Measurements from ENCODE around the gene PEPD. TPM values are rescaled to one million over a fixed set of nuclear protein-coding genes. Genes with fewer than 3 reads are reported as not detected.
A peak's percentile ranks its signal among the peaks of the same experiment; 100 is the strongest.

Gene PEPD
- total RNA-seq, 1 experiment from 2014 or later: 83.1 TPM

DNA sequence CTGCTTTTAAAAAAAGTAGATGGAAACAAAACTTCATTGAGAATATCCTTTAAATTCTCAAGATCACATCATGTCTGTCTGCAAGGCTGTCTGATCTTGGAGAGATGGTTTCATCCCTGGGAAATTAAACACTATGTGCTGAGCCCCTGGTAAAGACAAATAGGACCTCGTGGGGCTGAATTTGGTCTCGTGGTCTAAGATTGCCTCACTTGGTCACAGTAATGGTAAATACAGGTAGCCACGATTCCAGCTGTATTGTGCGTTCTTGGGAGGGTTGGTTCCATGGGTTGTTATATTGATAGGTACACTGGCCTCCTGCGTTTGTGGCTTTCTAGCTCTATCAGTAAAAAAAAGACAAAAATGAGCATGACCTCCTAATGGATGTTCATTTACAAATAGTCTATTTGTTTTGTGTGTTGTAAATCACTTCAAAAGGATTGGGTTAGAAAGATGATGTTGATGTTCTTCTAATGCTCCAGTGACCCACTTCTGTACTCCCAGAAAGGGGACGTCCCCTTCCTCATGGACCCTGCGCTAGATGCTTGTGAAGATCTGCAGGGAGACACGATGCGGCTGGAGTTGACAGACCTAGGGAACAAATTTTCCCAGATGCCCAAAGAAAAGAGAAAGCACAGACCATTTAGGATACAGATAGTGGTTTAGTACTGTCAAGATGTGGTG lies 146.3 kb downstream of the PEPD start (continued):
- TF ChIP-seq, protein P1, sequence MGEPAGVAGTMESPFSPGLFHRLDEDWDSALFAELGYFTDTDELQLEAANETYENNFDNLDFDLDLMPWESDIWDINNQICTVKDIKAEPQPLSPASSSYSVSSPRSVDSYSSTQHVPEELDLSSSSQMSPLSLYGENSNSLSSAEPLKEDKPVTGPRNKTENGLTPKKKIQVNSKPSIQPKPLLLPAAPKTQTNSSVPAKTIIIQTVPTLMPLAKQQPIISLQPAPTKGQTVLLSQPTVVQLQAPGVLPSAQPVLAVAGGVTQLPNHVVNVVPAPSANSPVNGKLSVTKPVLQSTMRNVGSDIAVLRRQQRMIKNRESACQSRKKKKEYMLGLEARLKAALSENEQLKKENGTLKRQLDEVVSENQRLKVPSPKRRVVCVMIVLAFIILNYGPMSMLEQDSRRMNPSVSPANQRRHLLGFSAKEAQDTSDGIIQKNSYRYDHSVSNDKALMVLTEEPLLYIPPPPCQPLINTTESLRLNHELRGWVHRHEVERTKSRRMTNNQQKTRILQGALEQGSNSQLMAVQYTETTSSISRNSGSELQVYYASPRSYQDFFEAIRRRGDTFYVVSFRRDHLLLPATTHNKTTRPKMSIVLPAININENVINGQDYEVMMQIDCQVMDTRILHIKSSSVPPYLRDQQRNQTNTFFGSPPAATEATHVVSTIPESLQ (CRISPR knock-in tag; IDR thresholded peaks at IDR 0.05): no peak
- TF ChIP-seq HMGA2 (CRISPR knock-in tag; IDR thresholded peaks at IDR 0.05): no peak
- TF ChIP-seq, protein P2, sequence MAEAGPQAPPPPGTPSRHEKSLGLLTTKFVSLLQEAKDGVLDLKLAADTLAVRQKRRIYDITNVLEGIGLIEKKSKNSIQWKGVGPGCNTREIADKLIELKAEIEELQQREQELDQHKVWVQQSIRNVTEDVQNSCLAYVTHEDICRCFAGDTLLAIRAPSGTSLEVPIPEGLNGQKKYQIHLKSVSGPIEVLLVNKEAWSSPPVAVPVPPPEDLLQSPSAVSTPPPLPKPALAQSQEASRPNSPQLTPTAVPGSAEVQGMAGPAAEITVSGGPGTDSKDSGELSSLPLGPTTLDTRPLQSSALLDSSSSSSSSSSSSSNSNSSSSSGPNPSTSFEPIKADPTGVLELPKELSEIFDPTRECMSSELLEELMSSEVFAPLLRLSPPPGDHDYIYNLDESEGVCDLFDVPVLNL (CRISPR knock-in tag; IDR thresholded peaks at IDR 0.05; ENCODE audit: borderline replicate concordance, low read depth): no peak
- TF ChIP-seq ELF4 (CRISPR knock-in tag; IDR thresholded peaks at IDR 0.05; ENCODE audit: low read depth): no peak
- no peak for TF ChIP-seq TEAD1 (CRISPR knock-in tag; IDR thresholded peaks at IDR 0.05)
- TF ChIP-seq, protein P3, sequence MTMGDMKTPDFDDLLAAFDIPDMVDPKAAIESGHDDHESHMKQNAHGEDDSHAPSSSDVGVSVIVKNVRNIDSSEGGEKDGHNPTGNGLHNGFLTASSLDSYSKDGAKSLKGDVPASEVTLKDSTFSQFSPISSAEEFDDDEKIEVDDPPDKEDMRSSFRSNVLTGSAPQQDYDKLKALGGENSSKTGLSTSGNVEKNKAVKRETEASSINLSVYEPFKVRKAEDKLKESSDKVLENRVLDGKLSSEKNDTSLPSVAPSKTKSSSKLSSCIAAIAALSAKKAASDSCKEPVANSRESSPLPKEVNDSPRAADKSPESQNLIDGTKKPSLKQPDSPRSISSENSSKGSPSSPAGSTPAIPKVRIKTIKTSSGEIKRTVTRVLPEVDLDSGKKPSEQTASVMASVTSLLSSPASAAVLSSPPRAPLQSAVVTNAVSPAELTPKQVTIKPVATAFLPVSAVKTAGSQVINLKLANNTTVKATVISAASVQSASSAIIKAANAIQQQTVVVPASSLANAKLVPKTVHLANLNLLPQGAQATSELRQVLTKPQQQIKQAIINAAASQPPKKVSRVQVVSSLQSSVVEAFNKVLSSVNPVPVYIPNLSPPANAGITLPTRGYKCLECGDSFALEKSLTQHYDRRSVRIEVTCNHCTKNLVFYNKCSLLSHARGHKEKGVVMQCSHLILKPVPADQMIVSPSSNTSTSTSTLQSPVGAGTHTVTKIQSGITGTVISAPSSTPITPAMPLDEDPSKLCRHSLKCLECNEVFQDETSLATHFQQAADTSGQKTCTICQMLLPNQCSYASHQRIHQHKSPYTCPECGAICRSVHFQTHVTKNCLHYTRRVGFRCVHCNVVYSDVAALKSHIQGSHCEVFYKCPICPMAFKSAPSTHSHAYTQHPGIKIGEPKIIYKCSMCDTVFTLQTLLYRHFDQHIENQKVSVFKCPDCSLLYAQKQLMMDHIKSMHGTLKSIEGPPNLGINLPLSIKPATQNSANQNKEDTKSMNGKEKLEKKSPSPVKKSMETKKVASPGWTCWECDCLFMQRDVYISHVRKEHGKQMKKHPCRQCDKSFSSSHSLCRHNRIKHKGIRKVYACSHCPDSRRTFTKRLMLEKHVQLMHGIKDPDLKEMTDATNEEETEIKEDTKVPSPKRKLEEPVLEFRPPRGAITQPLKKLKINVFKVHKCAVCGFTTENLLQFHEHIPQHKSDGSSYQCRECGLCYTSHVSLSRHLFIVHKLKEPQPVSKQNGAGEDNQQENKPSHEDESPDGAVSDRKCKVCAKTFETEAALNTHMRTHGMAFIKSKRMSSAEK (CRISPR knock-in tag; IDR thresholded peaks at IDR 0.05; ENCODE audit: borderline replicate concordance): no peak
- no peak for TF ChIP-seq KAT7 (CRISPR knock-in tag; IDR thresholded peaks at IDR 0.05; ENCODE audit: borderline replicate concordance)
- TF ChIP-seq, protein P4, sequence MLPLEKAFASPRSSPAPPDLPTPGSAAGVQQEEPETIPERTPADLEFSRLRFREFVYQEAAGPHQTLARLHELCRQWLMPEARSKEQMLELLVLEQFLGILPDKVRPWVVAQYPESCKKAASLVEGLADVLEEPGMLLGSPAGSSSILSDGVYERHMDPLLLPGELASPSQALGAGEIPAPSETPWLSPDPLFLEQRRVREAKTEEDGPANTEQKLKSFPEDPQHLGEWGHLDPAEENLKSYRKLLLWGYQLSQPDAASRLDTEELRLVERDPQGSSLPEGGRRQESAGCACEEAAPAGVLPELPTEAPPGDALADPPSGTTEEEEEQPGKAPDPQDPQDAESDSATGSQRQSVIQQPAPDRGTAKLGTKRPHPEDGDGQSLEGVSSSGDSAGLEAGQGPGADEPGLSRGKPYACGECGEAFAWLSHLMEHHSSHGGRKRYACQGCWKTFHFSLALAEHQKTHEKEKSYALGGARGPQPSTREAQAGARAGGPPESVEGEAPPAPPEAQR (CRISPR knock-in tag; IDR thresholded peaks at IDR 0.05): no peak
- TF ChIP-seq GRHL2 (CRISPR knock-in tag; IDR thresholded peaks at IDR 0.05; ENCODE audit: insufficient replicate concordance, severe bottlenecking): no peak
- no peak for TF ChIP-seq FOXJ3 (CRISPR knock-in tag; IDR thresholded peaks at IDR 0.05; ENCODE audit: borderline replicate concordance)
- TF ChIP-seq, protein P5, sequence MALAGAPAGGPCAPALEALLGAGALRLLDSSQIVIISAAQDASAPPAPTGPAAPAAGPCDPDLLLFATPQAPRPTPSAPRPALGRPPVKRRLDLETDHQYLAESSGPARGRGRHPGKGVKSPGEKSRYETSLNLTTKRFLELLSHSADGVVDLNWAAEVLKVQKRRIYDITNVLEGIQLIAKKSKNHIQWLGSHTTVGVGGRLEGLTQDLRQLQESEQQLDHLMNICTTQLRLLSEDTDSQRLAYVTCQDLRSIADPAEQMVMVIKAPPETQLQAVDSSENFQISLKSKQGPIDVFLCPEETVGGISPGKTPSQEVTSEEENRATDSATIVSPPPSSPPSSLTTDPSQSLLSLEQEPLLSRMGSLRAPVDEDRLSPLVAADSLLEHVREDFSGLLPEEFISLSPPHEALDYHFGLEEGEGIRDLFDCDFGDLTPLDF (CRISPR knock-in tag; IDR thresholded peaks at IDR 0.05): no peak
- no peak for TF ChIP-seq ZNF121 (CRISPR knock-in tag; IDR thresholded peaks at IDR 0.05)

DNA sequence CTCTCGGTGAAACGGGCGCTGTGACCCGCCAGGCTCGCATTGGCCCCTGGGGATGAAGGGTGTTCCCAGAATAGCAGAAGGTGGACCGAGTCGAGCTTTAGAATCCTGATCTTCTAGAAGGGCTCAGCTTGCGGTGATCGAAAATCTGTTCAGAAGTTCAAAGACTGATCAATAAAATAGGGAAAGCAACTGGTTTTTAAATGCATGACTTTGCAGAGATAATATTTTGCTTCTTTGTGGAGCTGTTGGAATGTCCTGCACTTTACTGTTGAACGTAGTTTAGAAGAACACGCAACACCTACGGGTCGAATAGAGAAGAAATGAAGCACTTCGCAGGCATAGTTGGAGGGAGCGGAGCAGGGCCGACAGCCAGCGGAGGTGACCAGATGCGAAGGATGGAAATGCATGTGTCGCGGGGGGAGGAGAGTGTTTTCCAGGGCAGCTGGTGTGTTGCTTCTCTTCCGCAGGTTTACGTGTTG lies 147.3 kb downstream of the PEPD start:
- peaks cover 7% of the 10 kb centered on the region for H3K27me3 Mint-ChIP-seq (ENCODE audit: low read depth)
- no peak for TF ChIP-seq EMX1 (CRISPR knock-in tag; IDR thresholded peaks at IDR 0.05)
- TF ChIP-seq, protein P6, sequence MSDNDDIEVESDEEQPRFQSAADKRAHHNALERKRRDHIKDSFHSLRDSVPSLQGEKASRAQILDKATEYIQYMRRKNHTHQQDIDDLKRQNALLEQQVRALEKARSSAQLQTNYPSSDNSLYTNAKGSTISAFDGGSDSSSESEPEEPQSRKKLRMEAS (CRISPR knock-in tag; IDR thresholded peaks at IDR 0.05): peak; percentile 20; the same call in 1 of the 2 replicates
- DNase-seq (ENCODE audit: low spot score): no peak
- ChIA-PET CTCF (interaction anchor here (1.1 to 2.8 kb wide), 10 partner anchors 8 to 404 kb away, joined by 3 to 16 read pairs (median 4); partner anchors contain the start of gene CEBPA), POLR2A (interaction anchor here (2.0 to 2.2 kb wide), 2 partner anchors 23 to 72 kb away, joined by 10 to 12 read pairs; partner anchors contain the start of gene CEBPA)
- peak overlapping the region; percentile 21; the same call in 1 of the 2 replicates for H3K27ac Mint-ChIP-seq
- H3K36me3 Mint-ChIP-seq: peaks cover 8% of the 10 kb centered on the region; the same call in 1 of the 2 replicates
- H3K4me1 Mint-ChIP-seq: peaks cover 49% of the 10 kb centered on the region
- H3K9me3 Mint-ChIP-seq: no peaks in the 10 kb centered on the region
- ATAC-seq: no peak
- H3K4me3 Mint-ChIP-seq: peak overlapping the region; percentile 84

Data from WTC11 (cell line).